Measurements from ENCODE around the gene KATNA1.

KATNA1 gene

GRCh38 chr6:149586149-149586548 lies 62.4 kb downstream of the KATNA1 start:
- H3K27me3 ChIP-seq (ENCODE audit: insufficient read depth, poor library complexity, severe bottlenecking), result no peaks in the 10 kb centered on the region
- TF ChIP-seq CTCF (IDR thresholded peaks at IDR 0.05; ENCODE audit: insufficient read depth, low read length), result no peak
- no peak for TF ChIP-seq SPI1 (IDR thresholded peaks at IDR 0.05; ENCODE audit: borderline replicate concordance, low read depth)
- TF ChIP-seq POLR2AphosphoS5 (IDR thresholded peaks at IDR 0.05; ENCODE audit: low read depth), result no peak
- no peak for TF ChIP-seq REST (IDR thresholded peaks at IDR 0.05; ENCODE audit: insufficient replicate concordance, low read depth)
- no peak for TF ChIP-seq GABPA (IDR thresholded peaks at IDR 0.05; ENCODE audit: low read depth)
- no peak overlapping the region for H3K27ac ChIP-seq (replicated peaks)
- DNase-seq (ENCODE audit: low read depth in 1 of 2, low spot score in 1 of 2), result no peak
- H3K4me3 ChIP-seq (replicated peaks; ENCODE audit: insufficient read depth, low read length), result no peak overlapping the region

- no peak overlapping the region for H3K27ac ChIP-seq (replicated peaks)
- TF ChIP-seq SPI1 (IDR thresholded peaks at IDR 0.05; ENCODE audit: borderline replicate concordance, low read depth), result no peak
- no peak for TF ChIP-seq CTCF (IDR thresholded peaks at IDR 0.05; ENCODE audit: insufficient read depth, low read length)
- TF ChIP-seq REST (IDR thresholded peaks at IDR 0.05; ENCODE audit: insufficient replicate concordance, low read depth), result no peak
- TF ChIP-seq GABPA (IDR thresholded peaks at IDR 0.05; ENCODE audit: low read depth), result no peak
- TF ChIP-seq POLR2AphosphoS5 (IDR thresholded peaks at IDR 0.05; ENCODE audit: low read depth), result no peak
- no peak for DNase-seq (ENCODE audit: low read depth in 1 of 2, low spot score in 1 of 2)
- H3K27me3 ChIP-seq (ENCODE audit: insufficient read depth, poor library complexity, severe bottlenecking), result no peaks in the 10 kb centered on the region
- no peak overlapping the region for H3K4me3 ChIP-seq (replicated peaks; ENCODE audit: insufficient read depth, low read length)
Observed at GRCh38 chr6:149581349-149581748, 67.2 kb downstream of the KATNA1 start.

- Histone ChIP-seq H3K27ac (replicated peaks) (no peak overlapping the region), H3K27me3 (ENCODE audit: insufficient read depth, poor library complexity, severe bottlenecking) (no peaks in the 10 kb centered on the region), H3K4me3 (replicated peaks; ENCODE audit: insufficient read depth, low read length) (no peak overlapping the region)
- DNase-seq (ENCODE audit: low read depth in 1 of 2, low spot score in 1 of 2), result no peak
- TF ChIP-seq POLR2AphosphoS5 (IDR thresholded peaks at IDR 0.05; ENCODE audit: low read depth), result no peak
- no peak for TF ChIP-seq SPI1 (IDR thresholded peaks at IDR 0.05; ENCODE audit: borderline replicate concordance, low read depth)
- no peak for TF ChIP-seq CTCF (IDR thresholded peaks at IDR 0.05; ENCODE audit: insufficient read depth, low read length)
- TF ChIP-seq GABPA (IDR thresholded peaks at IDR 0.05; ENCODE audit: low read depth), result no peak
- no peak for TF ChIP-seq REST (IDR thresholded peaks at IDR 0.05; ENCODE audit: insufficient replicate concordance, low read depth)
Observed at GRCh38 chr6:149580880-149581279, 67.6 kb downstream of the KATNA1 start.
